ENCODE measurements around the gene PRSS56. TPM values are rescaled to one million over a fixed set of nuclear protein-coding genes. Genes with fewer than 3 reads are reported as not detected.
A peak's percentile ranks its signal among the peaks of the same experiment; 100 is the strongest.

The PRSS56 gene
- total and polyA plus RNA-seq, 2 of the 13 experiments (the other 11 are each of a cell fraction or from before 2014, with no cell fraction given): not detected

GRCh38 chr2:232550354-232551249 is 30.4 kb downstream of the PRSS56 start, which contains the start of the genes EIF4E2 and TIGD1 (continued):
- peak; percentile 98 for TF ChIP-seq ZNF878 (CRISPR knock-in tag; IDR thresholded peaks at IDR 0.05)
- peak; percentile 98 for TF ChIP-seq ZNF333 (CRISPR knock-in tag; IDR thresholded peaks at IDR 0.05; ENCODE audit: borderline replicate concordance)
- peak; percentile 29 for TF ChIP-seq ZBTB34 (CRISPR knock-in tag; IDR thresholded peaks at IDR 0.05)
- peak; percentile 60 to 64 for TF ChIP-seq EP300 (IDR thresholded peaks at IDR 0.05; ENCODE audit: low read depth in 2 of 2, low read length in 2 of 2)
- peak; percentile 77 for TF ChIP-seq EP300 (CRISPR knock-in tag; IDR thresholded peaks at IDR 0.05; ENCODE audit: borderline replicate concordance)
- TF ChIP-seq ZNF703 (CRISPR knock-in tag; IDR thresholded peaks at IDR 0.05; ENCODE audit: borderline replicate concordance): peak; percentile 99
- TF ChIP-seq RBAK (CRISPR knock-in tag; IDR thresholded peaks at IDR 0.05): peak; percentile 78; the same call in 1 of the 2 replicates
- peak; percentile 97 for TF ChIP-seq ELF1 (CRISPR knock-in tag; IDR thresholded peaks at IDR 0.05)
- TF ChIP-seq PHF8 (CRISPR knock-in tag; IDR thresholded peaks at IDR 0.05): peak; percentile 95
- TF ChIP-seq ZNF12 (CRISPR knock-in tag; IDR thresholded peaks at IDR 0.05): peak; percentile 88
- peak; percentile 97 for TF ChIP-seq ARNT2 (CRISPR knock-in tag; IDR thresholded peaks at IDR 0.05; ENCODE audit: low read depth)
- peak; percentile 98 for TF ChIP-seq HOXA5 (CRISPR knock-in tag; IDR thresholded peaks at IDR 0.05)
- no peak for TF ChIP-seq RFX1 (IDR thresholded peaks at IDR 0.05)
- TF ChIP-seq KLF12 (CRISPR knock-in tag; IDR thresholded peaks at IDR 0.05; ENCODE audit: borderline replicate concordance): peak; percentile 85
- TF ChIP-seq BCL6 (CRISPR knock-in tag; IDR thresholded peaks at IDR 0.05): peak; percentile 78
- peak; percentile 83 for TF ChIP-seq ZNF839 (CRISPR knock-in tag; IDR thresholded peaks at IDR 0.05; ENCODE audit: borderline replicate concordance)
- peak; percentile 81; the same call in 1 of the 2 replicates for TF ChIP-seq AHR (CRISPR knock-in tag; IDR thresholded peaks at IDR 0.05)
- TF ChIP-seq HNRNPUL1 (IDR thresholded peaks at IDR 0.05; ENCODE audit: low read depth, low read length): peak; percentile 92
- no peak; the same call in 1 of the 2 replicates for TF ChIP-seq MAFF (IDR thresholded peaks at IDR 0.05; ENCODE audit: low read depth, low read length)
- TF ChIP-seq E2F1 (CRISPR knock-in tag; IDR thresholded peaks at IDR 0.05): peak; percentile 84
- TF ChIP-seq ZBTB10 (CRISPR knock-in tag; IDR thresholded peaks at IDR 0.05; ENCODE audit: borderline replicate concordance): peak; percentile 91
- no peak for TF ChIP-seq ZNF326 (CRISPR knock-in tag; IDR thresholded peaks at IDR 0.05; ENCODE audit: borderline replicate concordance)
- no peak for TF ChIP-seq ATRX (CRISPR knock-in tag; IDR thresholded peaks at IDR 0.05; ENCODE audit: borderline replicate concordance)
- peak; percentile 89; the same call in 1 of the 2 replicates for TF ChIP-seq PLSCR1 (CRISPR knock-in tag; IDR thresholded peaks at IDR 0.05; ENCODE audit: borderline replicate concordance)
- peak; percentile 92 for TF ChIP-seq ZNF205 (CRISPR knock-in tag; IDR thresholded peaks at IDR 0.05)

Data from HepG2 (cell line).